ENCODE measurements around the gene RERE. TPM values are rescaled to one million over a fixed set of nuclear protein-coding genes. Genes with fewer than 3 reads are reported as not detected.

The RERE gene
- total RNA-seq, 1 donor from 2014 or later = 80.3 TPM

DNA sequence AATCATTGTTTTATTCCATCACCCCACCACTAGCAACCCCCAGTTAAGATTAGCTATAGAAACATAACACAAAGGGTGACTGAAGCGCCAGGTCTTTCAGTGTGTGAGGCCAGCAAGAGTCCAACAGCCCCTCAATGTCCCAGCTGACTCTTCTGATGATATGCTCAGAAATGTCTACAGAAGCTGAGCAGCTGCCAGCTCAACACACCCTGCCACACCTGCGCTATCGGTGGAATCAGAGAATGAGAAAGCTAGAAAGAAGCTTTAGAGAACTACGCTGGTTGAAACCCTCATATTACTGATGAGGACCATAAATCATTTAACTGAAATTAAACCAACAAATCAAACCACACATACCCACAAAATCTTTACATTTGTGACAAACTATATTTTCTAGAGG is 383.3 kb downstream of the RERE start:
- Histone ChIP-seq H3K27me3 (no peaks in the 10 kb centered on the region), H3K9me3 (no peaks in the 10 kb centered on the region), H3K27ac (no peak overlapping the region), H3K36me3 (no peaks in the 10 kb centered on the region), H3K4me3 (no peak overlapping the region), H3K4me1 (peaks cover 18% of the 10 kb centered on the region)
- no peak for TF ChIP-seq POLR2A (IDR thresholded peaks at IDR 0.05)
- TF ChIP-seq, protein P1, sequence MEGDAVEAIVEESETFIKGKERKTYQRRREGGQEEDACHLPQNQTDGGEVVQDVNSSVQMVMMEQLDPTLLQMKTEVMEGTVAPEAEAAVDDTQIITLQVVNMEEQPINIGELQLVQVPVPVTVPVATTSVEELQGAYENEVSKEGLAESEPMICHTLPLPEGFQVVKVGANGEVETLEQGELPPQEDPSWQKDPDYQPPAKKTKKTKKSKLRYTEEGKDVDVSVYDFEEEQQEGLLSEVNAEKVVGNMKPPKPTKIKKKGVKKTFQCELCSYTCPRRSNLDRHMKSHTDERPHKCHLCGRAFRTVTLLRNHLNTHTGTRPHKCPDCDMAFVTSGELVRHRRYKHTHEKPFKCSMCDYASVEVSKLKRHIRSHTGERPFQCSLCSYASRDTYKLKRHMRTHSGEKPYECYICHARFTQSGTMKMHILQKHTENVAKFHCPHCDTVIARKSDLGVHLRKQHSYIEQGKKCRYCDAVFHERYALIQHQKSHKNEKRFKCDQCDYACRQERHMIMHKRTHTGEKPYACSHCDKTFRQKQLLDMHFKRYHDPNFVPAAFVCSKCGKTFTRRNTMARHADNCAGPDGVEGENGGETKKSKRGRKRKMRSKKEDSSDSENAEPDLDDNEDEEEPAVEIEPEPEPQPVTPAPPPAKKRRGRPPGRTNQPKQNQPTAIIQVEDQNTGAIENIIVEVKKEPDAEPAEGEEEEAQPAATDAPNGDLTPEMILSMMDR (IDR thresholded peaks at IDR 0.05) = no peak
- no peak for TF ChIP-seq POLR2AphosphoS5 (IDR thresholded peaks at IDR 0.05; ENCODE audit: insufficient read depth in 1 of 2, low read depth in 1 of 2)
- intact Hi-C loops (cut with DNase I) = no loop called here
- DNase-seq (ENCODE audit: extremely low spot score in 2 of 2) = no peak

DNA sequence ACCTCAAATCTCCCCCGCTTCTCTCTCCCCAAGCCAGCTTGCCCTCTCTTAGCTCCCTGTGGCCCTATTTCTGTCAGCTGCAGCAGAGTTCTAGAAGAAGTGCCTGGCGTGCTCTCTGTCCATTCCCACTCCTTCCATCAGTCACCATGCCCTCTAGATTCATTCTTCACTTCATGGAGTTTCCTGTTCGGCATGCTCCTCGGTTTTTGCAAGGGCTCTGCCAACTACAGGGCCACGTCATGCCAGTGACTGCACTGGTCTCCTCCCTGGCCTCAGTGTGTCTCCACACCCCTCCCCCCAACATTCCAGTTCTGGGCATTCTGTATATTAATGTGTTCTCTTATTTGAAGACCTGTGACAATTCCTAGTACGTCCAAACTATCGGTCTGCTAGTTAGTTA is 385.7 kb downstream of the RERE start:
- Histone ChIP-seq H3K4me3 (no peak overlapping the region), H3K27me3 (no peaks in the 10 kb centered on the region), H3K27ac (no peak overlapping the region), H3K36me3 (no peaks in the 10 kb centered on the region), H3K9me3 (no peaks in the 10 kb centered on the region), H3K4me1 (peaks cover 13% of the 10 kb centered on the region)
- intact Hi-C loops (cut with DNase I) = no loop called here
- DNase-seq (ENCODE audit: extremely low spot score in 2 of 2) = no peak
- TF ChIP-seq POLR2AphosphoS5 (IDR thresholded peaks at IDR 0.05; ENCODE audit: insufficient read depth in 1 of 2, low read depth in 1 of 2) = no peak
- TF ChIP-seq, protein P1 (IDR thresholded peaks at IDR 0.05) = no peak
- no peak for TF ChIP-seq POLR2A (IDR thresholded peaks at IDR 0.05)

DNA sequence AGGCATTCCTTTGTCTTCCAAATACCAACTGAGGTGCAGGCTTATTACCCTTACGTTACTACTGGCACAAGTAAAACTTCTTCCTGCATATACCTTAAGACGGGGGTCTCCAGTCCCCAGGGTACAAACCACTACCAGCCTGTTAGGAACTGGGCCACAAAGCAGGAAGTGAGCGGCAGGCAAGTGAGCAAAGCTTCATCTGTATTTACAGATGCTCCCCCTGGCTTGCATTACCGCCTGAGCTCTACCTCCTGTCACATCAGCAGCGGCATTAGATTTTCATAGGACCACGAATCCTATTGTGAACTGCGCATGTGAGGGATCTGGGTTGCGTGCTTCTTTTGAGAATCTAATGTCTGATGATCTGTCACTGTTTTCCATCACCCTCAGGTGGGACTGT is 386.4 kb downstream of the RERE start:
- Histone ChIP-seq H3K4me1 (peaks cover 13% of the 10 kb centered on the region), H3K27ac (no peak overlapping the region)
- TF ChIP-seq, protein P1 (IDR thresholded peaks at IDR 0.05) = no peak
- TF ChIP-seq POLR2AphosphoS5 (IDR thresholded peaks at IDR 0.05; ENCODE audit: insufficient read depth in 1 of 2, low read depth in 1 of 2) (no peak), POLR2A (IDR thresholded peaks at IDR 0.05) (no peak)

DNA sequence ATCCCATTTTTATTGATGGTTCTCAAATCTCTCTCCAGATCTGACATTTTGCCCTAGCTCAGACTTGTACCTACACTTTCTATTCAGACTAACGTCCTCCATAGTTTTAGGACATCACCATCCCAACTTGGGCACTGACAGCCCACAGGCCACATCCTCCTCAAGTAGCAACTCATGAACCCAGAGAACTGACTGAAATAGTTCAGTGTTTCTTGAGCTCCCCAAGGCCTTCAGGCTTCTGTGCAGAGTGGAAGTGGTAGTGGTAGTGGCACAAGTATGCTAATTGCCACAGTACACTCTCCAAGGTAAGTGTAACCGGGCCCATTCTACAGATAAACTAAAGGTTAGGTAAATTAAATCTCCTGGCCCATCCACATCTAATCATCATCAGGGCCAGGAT is 387.0 kb downstream of the RERE start:
- no peak for DNase-seq (ENCODE audit: extremely low spot score in 2 of 2)
- no peak overlapping the region for H3K4me3 ChIP-seq
- no peak overlapping the region for H3K27ac ChIP-seq
- no peaks in the 10 kb centered on the region for H3K27me3 ChIP-seq
- no peaks in the 10 kb centered on the region for H3K9me3 ChIP-seq
- TF ChIP-seq, protein P1 (IDR thresholded peaks at IDR 0.05) = no peak
- no peaks in the 10 kb centered on the region for H3K36me3 ChIP-seq
- H3K4me1 ChIP-seq = peaks cover 13% of the 10 kb centered on the region
- intact Hi-C loops (cut with DNase I) = no loop called here

More for the DNA sequence above, 386.4 kb downstream of the RERE start:
- Histone ChIP-seq H3K36me3 (no peaks in the 10 kb centered on the region), H3K27me3 (no peaks in the 10 kb centered on the region), H3K9me3 (no peaks in the 10 kb centered on the region), H3K4me3 (no peak overlapping the region)
- DNase-seq (ENCODE audit: extremely low spot score in 2 of 2) = no peak
- intact Hi-C loops (cut with DNase I) = no loop called here

DNA sequence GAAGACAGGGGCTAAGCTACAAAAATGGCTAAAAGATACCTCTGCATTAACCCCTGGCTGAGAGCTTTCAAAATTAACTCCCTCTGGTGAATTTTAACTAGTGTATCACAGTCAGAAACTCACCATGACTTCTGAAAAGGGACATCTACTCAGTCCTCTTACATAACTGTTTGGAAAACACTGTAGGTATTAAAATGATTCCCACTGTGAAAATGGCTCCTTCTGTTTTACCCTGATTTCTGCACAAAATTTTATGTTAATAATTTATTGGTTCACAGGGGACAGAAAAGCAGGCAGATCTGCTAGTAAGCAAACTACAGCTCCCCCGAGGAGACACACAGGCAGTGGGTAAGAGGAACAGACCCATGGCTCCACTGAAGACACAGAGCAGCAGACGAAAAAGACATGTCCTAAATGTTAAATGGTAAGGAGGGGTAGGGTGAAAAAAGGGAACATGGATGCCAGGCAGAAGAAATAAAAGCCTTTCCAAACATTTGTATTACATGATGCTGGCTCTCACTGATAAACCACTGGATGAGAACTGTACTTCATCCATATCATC is 387.8 kb downstream of the RERE start:
- Histone ChIP-seq H3K27me3 (no peaks in the 10 kb centered on the region), H3K9me3 (no peaks in the 10 kb centered on the region), H3K4me3 (no peak overlapping the region), H3K4me1 (peaks cover 22% of the 10 kb centered on the region), H3K36me3 (no peaks in the 10 kb centered on the region), H3K27ac (no peak overlapping the region)
- DNase-seq (ENCODE audit: extremely low spot score in 2 of 2) = no peak
- TF ChIP-seq POLR2AphosphoS5 (IDR thresholded peaks at IDR 0.05; ENCODE audit: insufficient read depth in 1 of 2, low read depth in 1 of 2) = no peak
- TF ChIP-seq, protein P1 (IDR thresholded peaks at IDR 0.05) = no peak
- no peak for TF ChIP-seq POLR2A (IDR thresholded peaks at IDR 0.05)
- intact Hi-C loops (cut with DNase I) = no loop called here
